ENCODE measurements around the gene EGFLAM. TPM values are rescaled to one million over a fixed set of nuclear protein-coding genes. Genes with fewer than 3 reads are reported as not detected.

The EGFLAM gene
- total RNA-seq, 1 experiment from 2014 or later, result 9.3 TPM

DNA sequence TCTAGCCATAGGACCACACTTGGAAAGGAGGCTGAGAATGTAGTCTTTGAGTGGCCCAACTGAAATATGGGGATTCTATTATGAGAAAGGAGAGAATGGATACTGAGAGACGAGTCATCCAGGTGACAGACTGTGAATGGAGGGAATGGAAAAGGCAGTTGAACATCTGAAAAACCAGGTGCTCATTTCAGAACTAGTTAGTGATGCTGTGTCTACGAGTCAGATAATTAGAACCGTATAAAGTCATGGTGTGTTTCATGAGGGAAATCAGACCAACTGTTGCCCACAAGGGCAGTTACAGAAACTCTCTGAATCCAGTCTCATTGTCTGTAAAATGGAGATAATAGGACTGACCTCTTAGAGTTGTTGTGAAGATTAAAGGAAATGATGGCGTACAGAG, 86.5 kb downstream of the EGFLAM start:
- Mint-ChIP-seq H3K4me3 (ENCODE audit: unreplicated experiment) (no peak overlapping the region), H3K36me3 (ENCODE audit: insufficient read depth, unreplicated experiment) (no peaks in the 10 kb centered on the region), H3K4me1 (ENCODE audit: insufficient read depth, unreplicated experiment) (peaks cover 13% of the 10 kb centered on the region), H3K27ac (ENCODE audit: low read depth, unreplicated experiment) (no peak overlapping the region), H3K9me3 (ENCODE audit: unreplicated experiment) (no peaks in the 10 kb centered on the region), H3K27me3 (ENCODE audit: insufficient read depth, unreplicated experiment) (no peaks in the 10 kb centered on the region)
- ChIA-PET POLR2A (no interaction called here), CTCF (no interaction called here)
- TF ChIP-seq, protein P1, sequence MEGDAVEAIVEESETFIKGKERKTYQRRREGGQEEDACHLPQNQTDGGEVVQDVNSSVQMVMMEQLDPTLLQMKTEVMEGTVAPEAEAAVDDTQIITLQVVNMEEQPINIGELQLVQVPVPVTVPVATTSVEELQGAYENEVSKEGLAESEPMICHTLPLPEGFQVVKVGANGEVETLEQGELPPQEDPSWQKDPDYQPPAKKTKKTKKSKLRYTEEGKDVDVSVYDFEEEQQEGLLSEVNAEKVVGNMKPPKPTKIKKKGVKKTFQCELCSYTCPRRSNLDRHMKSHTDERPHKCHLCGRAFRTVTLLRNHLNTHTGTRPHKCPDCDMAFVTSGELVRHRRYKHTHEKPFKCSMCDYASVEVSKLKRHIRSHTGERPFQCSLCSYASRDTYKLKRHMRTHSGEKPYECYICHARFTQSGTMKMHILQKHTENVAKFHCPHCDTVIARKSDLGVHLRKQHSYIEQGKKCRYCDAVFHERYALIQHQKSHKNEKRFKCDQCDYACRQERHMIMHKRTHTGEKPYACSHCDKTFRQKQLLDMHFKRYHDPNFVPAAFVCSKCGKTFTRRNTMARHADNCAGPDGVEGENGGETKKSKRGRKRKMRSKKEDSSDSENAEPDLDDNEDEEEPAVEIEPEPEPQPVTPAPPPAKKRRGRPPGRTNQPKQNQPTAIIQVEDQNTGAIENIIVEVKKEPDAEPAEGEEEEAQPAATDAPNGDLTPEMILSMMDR (IDR thresholded peaks at IDR 0.05; ENCODE audit: unreplicated experiment), result no peak
- BruUV-seq (replicated peaks), result no TSS peak
- intact Hi-C loops (cut with micrococcal nuclease), result no loop called here
- DNase-seq (ENCODE audit: unreplicated experiment), result no peak

DNA sequence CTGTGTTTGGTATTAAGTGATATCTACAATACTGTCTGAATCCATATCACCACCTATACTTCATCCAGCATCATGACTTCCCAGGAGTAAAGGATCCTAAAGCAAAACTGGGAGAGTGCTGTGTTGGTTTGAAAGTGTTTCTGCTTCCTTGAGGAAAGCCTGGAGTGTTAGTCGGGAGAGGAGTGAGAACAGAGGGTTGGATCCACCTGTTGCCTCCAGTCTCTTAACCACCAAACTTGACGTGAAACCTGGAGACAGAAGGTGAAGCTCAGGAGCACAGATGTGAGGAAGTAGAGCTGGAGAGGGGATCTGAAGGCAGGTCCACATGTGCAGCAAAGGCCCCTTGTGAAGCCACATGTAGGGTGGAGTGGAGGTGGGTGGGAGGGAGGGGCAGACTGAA, 88.2 kb downstream of the EGFLAM start:
- CTCF ChIA-PET, result interaction anchor here (0.6 kb wide), 1 partner anchor 74 kb away, joined by 3 read pairs; no protein-coding TSS in a partner anchor
- Mint-ChIP-seq H3K4me1 (ENCODE audit: insufficient read depth, unreplicated experiment) (peaks cover 13% of the 10 kb centered on the region), H3K27me3 (ENCODE audit: insufficient read depth, unreplicated experiment) (no peaks in the 10 kb centered on the region), H3K36me3 (ENCODE audit: insufficient read depth, unreplicated experiment) (no peaks in the 10 kb centered on the region), H3K9me3 (ENCODE audit: unreplicated experiment) (no peaks in the 10 kb centered on the region), H3K27ac (ENCODE audit: low read depth, unreplicated experiment) (no peak overlapping the region), H3K4me3 (ENCODE audit: unreplicated experiment) (no peak overlapping the region)
- BruUV-seq (replicated peaks), result no TSS peak
- POLR2A ChIA-PET, result no interaction called here
- DNase-seq (ENCODE audit: unreplicated experiment), result no peak
- TF ChIP-seq, protein P1 (IDR thresholded peaks at IDR 0.05; ENCODE audit: unreplicated experiment), result no peak
- intact Hi-C loops (cut with micrococcal nuclease), result no loop called here

DNA sequence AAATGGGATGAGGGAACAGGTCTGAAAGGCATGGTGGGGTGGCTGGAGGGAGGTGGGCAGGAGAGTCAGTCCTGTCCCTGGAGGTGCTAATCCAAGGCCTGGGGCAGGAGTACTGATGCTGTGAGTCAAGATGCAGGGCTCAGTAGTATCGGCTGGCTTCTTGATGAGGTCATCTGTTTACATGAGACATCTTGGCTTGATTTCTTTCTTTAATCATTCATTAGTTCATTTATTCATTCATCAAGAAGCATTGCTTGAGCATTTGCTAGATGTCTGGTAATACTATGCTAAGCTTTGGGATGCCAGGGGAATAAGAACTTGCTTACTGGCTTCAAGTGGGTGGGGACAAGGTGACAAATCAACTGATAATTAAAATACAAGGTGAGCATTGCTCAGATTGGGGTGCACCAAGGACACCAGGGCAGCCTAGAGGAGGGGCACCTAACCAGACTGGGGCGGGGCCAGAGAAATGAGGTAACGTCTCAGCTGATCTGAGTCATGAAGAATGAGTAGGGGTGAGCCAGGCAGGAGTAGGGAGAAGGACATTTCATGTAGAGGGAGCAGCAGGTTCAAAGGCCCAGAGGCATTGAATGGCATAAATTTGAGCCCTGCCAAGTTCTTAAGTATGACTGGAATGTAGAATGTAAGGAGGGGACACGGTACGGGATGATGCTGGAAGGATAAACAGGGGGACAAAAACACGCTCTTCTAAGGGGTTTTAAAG, 88.8 kb downstream of the EGFLAM start:
- ChIA-PET CTCF (no interaction called here), POLR2A (no interaction called here)
- peaks cover 13% of the 10 kb centered on the region for H3K4me1 Mint-ChIP-seq (ENCODE audit: insufficient read depth, unreplicated experiment)
- H3K36me3 Mint-ChIP-seq (ENCODE audit: insufficient read depth, unreplicated experiment), result no peaks in the 10 kb centered on the region
- H3K27me3 Mint-ChIP-seq (ENCODE audit: insufficient read depth, unreplicated experiment), result no peaks in the 10 kb centered on the region
- peak; percentile 61 for DNase-seq (ENCODE audit: unreplicated experiment)
- no TSS peak for BruUV-seq (replicated peaks)
- H3K4me3 Mint-ChIP-seq (ENCODE audit: unreplicated experiment), result no peak overlapping the region
- no peak overlapping the region for H3K27ac Mint-ChIP-seq (ENCODE audit: low read depth, unreplicated experiment)
- H3K9me3 Mint-ChIP-seq (ENCODE audit: unreplicated experiment), result no peaks in the 10 kb centered on the region
- intact Hi-C loops (cut with micrococcal nuclease), result no loop called here
- TF ChIP-seq, protein P1 (IDR thresholded peaks at IDR 0.05; ENCODE audit: unreplicated experiment), result no peak

DNA sequence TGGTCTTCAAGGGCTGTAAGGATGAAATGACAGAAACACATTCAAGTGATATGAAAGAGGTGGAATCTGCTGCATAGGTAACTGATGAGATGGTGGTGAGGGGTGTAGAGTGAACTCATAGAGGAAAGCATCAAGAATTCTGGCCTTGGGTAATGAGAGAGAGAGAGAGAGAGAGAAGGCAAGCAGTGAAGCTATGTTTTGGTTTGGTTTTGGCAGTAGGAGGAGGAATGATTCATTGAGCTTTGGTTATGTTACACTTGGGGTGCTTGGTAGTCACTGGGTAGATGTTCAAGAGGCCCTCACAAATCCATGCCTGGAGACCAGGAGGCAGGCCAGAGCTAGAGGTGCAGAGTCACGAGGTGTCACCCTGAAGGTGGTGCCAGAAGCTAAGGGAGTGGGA, 89.5 kb downstream of the EGFLAM start:
- TF ChIP-seq, protein P1 (IDR thresholded peaks at IDR 0.05; ENCODE audit: unreplicated experiment), result no peak
- ChIA-PET CTCF (interaction anchor here (0.6 kb wide), 1 partner anchor 128 kb away, joined by 3 read pairs; no protein-coding TSS in a partner anchor), POLR2A (interaction anchor here (1.2 kb wide), 1 partner anchor 35 kb away, joined by 3 read pairs; no protein-coding TSS in a partner anchor)
- no peak for DNase-seq (ENCODE audit: unreplicated experiment)
- no peak overlapping the region for H3K27ac Mint-ChIP-seq (ENCODE audit: low read depth, unreplicated experiment)
- H3K4me1 Mint-ChIP-seq (ENCODE audit: insufficient read depth, unreplicated experiment), result peaks cover 13% of the 10 kb centered on the region
- H3K9me3 Mint-ChIP-seq (ENCODE audit: unreplicated experiment), result no peaks in the 10 kb centered on the region
- H3K27me3 Mint-ChIP-seq (ENCODE audit: insufficient read depth, unreplicated experiment), result no peaks in the 10 kb centered on the region
- intact Hi-C loops (cut with micrococcal nuclease), result no loop called here
- no peaks in the 10 kb centered on the region for H3K36me3 Mint-ChIP-seq (ENCODE audit: insufficient read depth, unreplicated experiment)
- BruUV-seq (replicated peaks), result no TSS peak
- H3K4me3 Mint-ChIP-seq (ENCODE audit: unreplicated experiment), result no peak overlapping the region

All from MCF 10A (cell line).